GM13977 (cell line): ENCODE measurements around the gene PRSS57.

Experiments
- DNase-seq: peaks from one replicate; pipeline ENCODE4 v3.0.0; 2012; ENCODE audit warnings: low spot score
- in situ Hi-C: fragments of 300-500 bp; cut with MboI; formaldehyde crosslinking; loops from one replicate; pipeline ENCODE4 v1.12.0; 2022; ENCODE audit warnings: low sequenced_read_pairs, low pct_unique_long_range_greater_than_20kb, mixed read lengths, inconsistent platforms; ENCODE audit not compliant: unreplicated experiment
- TF ChIP-seq, protein P1 (sequence below): IDR thresholded peaks from 2 replicates; pipeline ENCODE4 v1.5.1; 2012; ENCODE audit warnings: mild to moderate bottlenecking, control low read depth; ENCODE audit not compliant: insufficient read depth; ENCODE audit errors: extremely low read depth, missing control alignments

The PRSS57 gene

GRCh38 chr19:664913-665443 lies 30.3 kb downstream of the PRSS57 start:
- in situ Hi-C loops: no loop called here

DNA sequence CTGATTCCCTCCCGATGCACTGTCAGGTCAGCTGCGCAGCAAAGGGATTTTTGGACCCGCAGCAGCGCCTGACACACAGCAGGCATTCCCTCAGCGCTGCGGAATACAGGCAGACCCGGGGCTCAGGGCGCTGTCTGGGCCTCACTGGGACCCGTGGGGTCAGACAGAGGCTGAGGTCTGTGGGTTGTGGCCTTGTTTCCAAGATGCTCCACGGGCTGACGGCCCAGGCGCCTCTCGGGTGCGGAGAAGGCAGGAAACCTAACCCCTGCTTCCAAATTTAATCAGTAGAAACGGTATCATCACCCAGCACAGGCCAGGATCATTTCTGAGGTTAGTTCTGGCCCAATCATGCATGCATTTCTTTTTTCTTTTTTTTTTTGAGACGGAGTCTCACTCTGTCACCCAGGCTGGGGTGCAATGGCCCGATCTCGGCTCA lies 31.6 kb downstream of the PRSS57 start:
- TF ChIP-seq, protein P1, sequence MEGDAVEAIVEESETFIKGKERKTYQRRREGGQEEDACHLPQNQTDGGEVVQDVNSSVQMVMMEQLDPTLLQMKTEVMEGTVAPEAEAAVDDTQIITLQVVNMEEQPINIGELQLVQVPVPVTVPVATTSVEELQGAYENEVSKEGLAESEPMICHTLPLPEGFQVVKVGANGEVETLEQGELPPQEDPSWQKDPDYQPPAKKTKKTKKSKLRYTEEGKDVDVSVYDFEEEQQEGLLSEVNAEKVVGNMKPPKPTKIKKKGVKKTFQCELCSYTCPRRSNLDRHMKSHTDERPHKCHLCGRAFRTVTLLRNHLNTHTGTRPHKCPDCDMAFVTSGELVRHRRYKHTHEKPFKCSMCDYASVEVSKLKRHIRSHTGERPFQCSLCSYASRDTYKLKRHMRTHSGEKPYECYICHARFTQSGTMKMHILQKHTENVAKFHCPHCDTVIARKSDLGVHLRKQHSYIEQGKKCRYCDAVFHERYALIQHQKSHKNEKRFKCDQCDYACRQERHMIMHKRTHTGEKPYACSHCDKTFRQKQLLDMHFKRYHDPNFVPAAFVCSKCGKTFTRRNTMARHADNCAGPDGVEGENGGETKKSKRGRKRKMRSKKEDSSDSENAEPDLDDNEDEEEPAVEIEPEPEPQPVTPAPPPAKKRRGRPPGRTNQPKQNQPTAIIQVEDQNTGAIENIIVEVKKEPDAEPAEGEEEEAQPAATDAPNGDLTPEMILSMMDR: no peak
- in situ Hi-C loops: no loop called here
- DNase-seq: no peak

More at GRCh38 chr19:664913-665443, 30.3 kb downstream of the PRSS57 start:
- TF ChIP-seq, protein P1: peak; percentile 92
- peak; percentile 90 for DNase-seq

- in situ Hi-C loops: no loop called here
- TF ChIP-seq, protein P1: no peak
- DNase-seq: peak; percentile 99
Observed at GRCh38 chr19:662962-663681, 32.1 kb downstream of the PRSS57 start, which contains the start of gene RNF126. TSS of gene RNF126 (minus strand) at chr19:663214. CDS start at chr19:663121, 93 bp downstream.

DNA sequence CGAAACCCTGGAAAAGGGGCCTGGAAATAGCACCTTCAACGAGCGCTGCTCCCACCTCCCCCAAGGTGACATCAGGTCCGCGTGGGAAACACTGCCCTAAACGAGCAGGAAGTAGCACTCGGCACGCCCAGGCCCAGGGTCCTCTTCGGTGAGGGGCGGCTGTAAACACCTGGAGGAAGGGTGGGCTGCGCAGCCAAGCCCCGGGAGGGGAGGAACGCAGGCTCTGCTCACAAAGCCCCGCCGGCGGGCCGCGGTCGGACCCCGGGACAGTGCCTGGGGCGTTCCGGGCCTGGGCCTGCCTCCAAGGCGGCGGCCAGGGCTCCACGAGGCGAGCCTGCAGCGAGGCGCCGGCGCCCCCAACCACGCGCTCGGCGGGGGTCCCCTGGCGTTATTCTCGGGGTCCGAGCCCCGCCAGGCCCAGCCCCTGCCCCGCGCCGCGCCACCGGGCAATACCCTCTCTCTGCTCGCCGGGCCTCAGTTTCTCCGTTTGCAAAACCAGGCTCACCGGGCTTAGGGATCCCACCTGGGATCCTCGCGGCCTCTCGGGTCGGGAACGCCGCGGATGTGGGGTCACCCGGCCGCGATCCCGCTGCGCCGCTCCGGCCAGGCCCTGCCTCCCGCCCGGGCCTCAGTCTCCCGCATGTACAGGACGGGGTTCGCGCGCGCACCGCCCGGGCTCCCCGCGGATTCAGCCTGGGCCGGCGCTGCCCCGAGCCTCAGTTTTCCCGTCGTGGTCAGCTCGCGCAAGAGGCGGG lies 32.9 kb downstream of the PRSS57 start:
- in situ Hi-C loops: no loop called here
- TF ChIP-seq, protein P1: no peak
- peak; percentile 87 for DNase-seq

DNA sequence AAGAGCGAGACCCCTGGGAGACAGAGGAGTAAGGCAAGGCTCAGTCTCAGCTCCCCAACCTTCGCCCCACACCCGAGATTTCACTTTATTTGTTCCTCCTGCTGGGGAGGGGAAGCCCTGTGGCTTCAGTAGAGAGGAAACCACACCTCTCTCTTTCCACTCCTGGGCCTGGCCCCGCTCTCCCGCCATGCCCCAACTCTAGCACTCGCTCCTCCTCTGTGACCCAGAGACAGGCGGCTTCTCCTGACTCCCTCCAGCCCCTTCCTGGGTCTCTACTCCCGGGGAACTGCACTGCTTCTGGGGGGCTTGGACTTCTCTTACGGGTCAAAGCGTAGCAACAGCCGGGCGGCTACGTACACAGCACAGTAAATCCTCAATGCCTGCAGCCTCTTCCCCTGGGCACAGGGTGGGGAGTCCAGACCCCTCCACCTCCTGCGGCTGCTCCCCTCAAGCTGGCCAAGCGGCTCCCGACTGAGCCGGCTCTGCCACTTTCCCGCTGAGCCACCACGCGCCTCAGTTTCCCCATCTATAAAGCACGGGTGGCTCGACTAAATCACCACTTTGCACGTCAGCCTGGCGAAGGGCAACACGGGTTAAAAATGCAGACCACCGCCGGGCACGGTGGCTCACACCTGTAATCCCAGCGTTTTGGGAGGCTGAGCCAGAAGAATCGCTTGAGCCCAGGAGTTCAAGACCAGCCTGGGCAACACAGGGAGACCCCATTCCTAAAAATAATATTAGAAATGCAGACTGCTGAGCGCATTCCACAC lies 33.6 kb downstream of the PRSS57 start:
- TF ChIP-seq, protein P1: no peak
- in situ Hi-C loops: no loop called here
- DNase-seq: peak; percentile 87
